Cardiac muscle cell (in vitro differentiated cells and primary cell): ENCODE data around the gene TCP10L. TPM values are rescaled to one million over a fixed set of nuclear protein-coding genes. Genes with fewer than 3 reads are reported as not detected.

Experiments
- DNase-seq, 2 donors: peaks; one replicate each; pipeline versions ENCODE4 v3.0.0 to v3.0.0-alpha.2; 2010 to 2017; ENCODE audit warnings: low read depth in 1 of 2, low spot score in 1 of 2
- H3K27ac ChIP-seq: fragments of 200-600 bp; sonication (generic); 2 replicates; pipeline ENCODE4 v1.5.1; 2016
- H3K27me3 ChIP-seq: fragments of 200-600 bp; sonication (generic); 2 replicates; pipeline ENCODE4 v1.6.0; 2016; ENCODE audit warnings: control low read depth
- H3K36me3 ChIP-seq: fragments of 200-600 bp; sonication (generic); 2 replicates; pipeline ENCODE4 v1.5.1; 2016; ENCODE audit warnings: control low read depth
- H3K4me1 ChIP-seq: fragments of 200-600 bp; sonication (generic); 2 replicates; pipeline ENCODE4 v1.8.1; 2017; ENCODE audit warnings: low read depth, mild to moderate bottlenecking, mixed run types
- H3K4me3 ChIP-seq: fragments of 200-600 bp; sonication (generic); 2 replicates; pipeline ENCODE4 v1.5.1; 2016; ENCODE audit warnings: mild to moderate bottlenecking
- H3K9me3 ChIP-seq: fragments of 200-600 bp; sonication (generic); 2 replicates; pipeline ENCODE4 v1.5.1; 2017; ENCODE audit warnings: low read depth, mild to moderate bottlenecking, control low read depth
- CTCF ChIP-seq: IDR thresholded peaks from 2 replicates; pipeline ENCODE4 v1.5.1; 2012; ENCODE audit warnings: low read depth, mild to moderate bottlenecking, low read length
- polyA plus RNA-seq: library from polyadenylated mRNA; unstranded; fragments of >200 nt; fragmentation: Nextera tagmentation; extraction: Ambion mirVana; gene quantifications from 2 replicates; pipeline ENCODE4 v1.2.1, GENCODE V29; 2016
- total RNA-seq: library from RNA; depleted of rRNA; stranded (reverse); fragments of >200 nt; gene quantifications from 2 replicates; pipeline ENCODE4 v1.2.3, GENCODE V29; 2016

TCP10L gene
- total and polyA plus RNA-seq, 2 experiments from 2014 or later = 1.5 to 4.5 TPM

- no peak for DNase-seq
- Histone ChIP-seq H3K36me3 (no peaks in the 10 kb centered on the region), H3K4me1 (no peaks in the 10 kb centered on the region), H3K4me3 (no peak overlapping the region), H3K27me3 (no peaks in the 10 kb centered on the region), H3K9me3 (no peaks in the 10 kb centered on the region), H3K27ac (no peak overlapping the region)
- no peak for TF ChIP-seq CTCF
These were observed 26.2 kb downstream of the TCP10L start for GRCh38 chr21:32559006-32559610.

GRCh38 chr21:32558106-32558505, 27.2 kb downstream of the TCP10L start:
- Histone ChIP-seq H3K4me1 (no peaks in the 10 kb centered on the region), H3K27ac (no peak overlapping the region), H3K36me3 (no peaks in the 10 kb centered on the region), H3K9me3 (no peaks in the 10 kb centered on the region), H3K4me3 (no peak overlapping the region), H3K27me3 (no peaks in the 10 kb centered on the region)
- no peak for DNase-seq
- TF ChIP-seq CTCF = no peak

GRCh38 chr21:32554832-32555638, 30.3 kb downstream of the TCP10L start:
- H3K27ac ChIP-seq = no peak overlapping the region
- no peak for DNase-seq
- no peaks in the 10 kb centered on the region for H3K4me1 ChIP-seq

GRCh38 chr21:32549886-32550285, 35.4 kb downstream of the TCP10L start:
- no peak for TF ChIP-seq CTCF
- Histone ChIP-seq H3K4me3 (no peak overlapping the region), H3K9me3 (no peaks in the 10 kb centered on the region), H3K4me1 (no peaks in the 10 kb centered on the region), H3K27ac (no peak overlapping the region), H3K36me3 (no peaks in the 10 kb centered on the region), H3K27me3 (no peaks in the 10 kb centered on the region)
- no peak for DNase-seq

More at GRCh38 chr21:32554832-32555638, 30.3 kb downstream of the TCP10L start:
- no peak for TF ChIP-seq CTCF
- Histone ChIP-seq H3K9me3 (no peaks in the 10 kb centered on the region), H3K27me3 (no peaks in the 10 kb centered on the region), H3K4me3 (no peak overlapping the region), H3K36me3 (no peaks in the 10 kb centered on the region)

GRCh38 chr21:32549440-32549839, 35.9 kb downstream of the TCP10L start:
- no peak for DNase-seq
- Histone ChIP-seq H3K4me3 (no peak overlapping the region), H3K27ac (no peak overlapping the region), H3K9me3 (no peaks in the 10 kb centered on the region), H3K27me3 (no peaks in the 10 kb centered on the region), H3K36me3 (no peaks in the 10 kb centered on the region), H3K4me1 (no peaks in the 10 kb centered on the region)
- TF ChIP-seq CTCF = no peak
